HG02884 (cell line): ENCODE data around the gene FLOT2.
"Not testable (repeated sequence)": the region's sequence is repeated elsewhere in the genome, so short reads cannot be mapped to it uniquely, and the experiment has no call there.

Experiments
- ATAC-seq: cut with Tn5 transposase; IDR thresholded peaks from one replicate; pipeline ENCODE4 v1.9.1; 2021; ENCODE audit warnings: mild to moderate bottlenecking, moderate library complexity; ENCODE audit not compliant: unreplicated experiment

Gene FLOT2

GRCh38 chr17:28848667-28849066 is 48.9 kb downstream of the FLOT2 start:
- ATAC-seq: not testable (repeated sequence)

- not testable (repeated sequence) for ATAC-seq
Measured at GRCh38 chr17:28846699-28847098, 50.8 kb downstream of the FLOT2 start.

GRCh38 chr17:28846231-28846630 is 51.3 kb downstream of the FLOT2 start:
- no peak for ATAC-seq

- ATAC-seq: no peak
Measured at GRCh38 chr17:28843816-28844148, 53.8 kb downstream of the FLOT2 start.

GRCh38 chr17:28842282-28843012 is 55.1 kb downstream of the FLOT2 start, which contains the start of gene FAM222B:
TSS of gene FAM222B (minus strand) at chr17:28842790. CDS start at chr17:28766667, 76,123 bp downstream.
- peak; percentile 75 for ATAC-seq

GRCh38 chr17:28841901-28842281 is 55.6 kb downstream of the FLOT2 start:
- no peak for ATAC-seq

GRCh38 chr17:28839221-28839620 is 58.3 kb downstream of the FLOT2 start:
- no peak for ATAC-seq

- not testable (repeated sequence) for ATAC-seq
Measured at GRCh38 chr17:28836541-28836940, 61.0 kb downstream of the FLOT2 start.

- no peak for ATAC-seq
Measured at GRCh38 chr17:28834420-28834819, 63.1 kb downstream of the FLOT2 start.
